NCI-H2196 treated with DMSO at 0.1 percent for 48 hours (cell line): ENCODE measurements around the gene ZNF516.

Experiments used
- DNase-seq: peaks from one replicate; lab custom pipeline; 2025; ENCODE audit not compliant: unreplicated experiment; lab: John Stamatoyannopoulos, UW

ZNF516 gene

DNA sequence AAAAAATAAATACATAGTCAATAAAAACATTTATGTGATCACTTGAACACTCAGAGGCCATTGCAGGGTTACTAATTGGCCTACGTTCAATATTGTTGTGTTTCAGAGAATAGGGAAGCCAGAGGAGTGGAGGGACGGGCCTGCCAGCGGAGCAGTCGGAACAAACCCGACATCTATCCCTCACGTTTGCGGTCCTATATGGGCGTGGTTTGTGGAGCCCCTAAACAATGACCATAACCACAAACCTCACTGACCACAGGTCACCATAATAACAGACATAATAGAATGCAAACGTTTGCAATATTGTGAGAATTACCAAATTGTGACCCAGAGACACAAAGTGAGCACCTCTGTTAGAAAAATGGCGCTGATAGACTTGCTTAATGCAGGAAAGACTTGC is 19.5 kb upstream of the ZNF516 start:
- DNase-seq, result no peak

DNA sequence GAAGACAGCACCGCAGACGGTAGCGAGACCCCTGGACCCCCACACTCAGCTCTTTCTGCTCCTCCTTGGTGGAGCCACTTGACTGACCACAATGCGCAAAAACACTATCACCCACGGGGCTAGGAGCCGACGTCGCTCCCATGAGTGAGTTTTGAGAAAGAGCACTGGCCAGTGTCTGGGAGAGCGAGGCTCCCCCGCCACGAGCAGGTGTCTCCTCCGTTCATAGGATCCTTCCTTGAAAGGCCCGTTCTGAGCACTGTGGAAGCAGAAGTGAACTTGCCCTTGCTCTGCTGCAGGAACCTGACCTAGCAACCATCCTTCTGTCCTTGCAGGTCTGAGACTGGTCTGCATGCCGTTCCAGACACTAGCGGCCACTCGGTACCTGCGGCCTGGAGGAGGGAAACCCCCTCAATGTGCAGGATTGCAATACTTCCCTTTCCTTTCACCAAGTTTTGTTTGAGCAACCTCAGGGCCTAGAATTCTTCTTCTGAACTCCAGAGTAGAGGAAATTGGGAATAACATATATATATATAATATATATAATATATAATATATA is 12.9 kb upstream of the ZNF516 start:
- no peak for DNase-seq

DNA sequence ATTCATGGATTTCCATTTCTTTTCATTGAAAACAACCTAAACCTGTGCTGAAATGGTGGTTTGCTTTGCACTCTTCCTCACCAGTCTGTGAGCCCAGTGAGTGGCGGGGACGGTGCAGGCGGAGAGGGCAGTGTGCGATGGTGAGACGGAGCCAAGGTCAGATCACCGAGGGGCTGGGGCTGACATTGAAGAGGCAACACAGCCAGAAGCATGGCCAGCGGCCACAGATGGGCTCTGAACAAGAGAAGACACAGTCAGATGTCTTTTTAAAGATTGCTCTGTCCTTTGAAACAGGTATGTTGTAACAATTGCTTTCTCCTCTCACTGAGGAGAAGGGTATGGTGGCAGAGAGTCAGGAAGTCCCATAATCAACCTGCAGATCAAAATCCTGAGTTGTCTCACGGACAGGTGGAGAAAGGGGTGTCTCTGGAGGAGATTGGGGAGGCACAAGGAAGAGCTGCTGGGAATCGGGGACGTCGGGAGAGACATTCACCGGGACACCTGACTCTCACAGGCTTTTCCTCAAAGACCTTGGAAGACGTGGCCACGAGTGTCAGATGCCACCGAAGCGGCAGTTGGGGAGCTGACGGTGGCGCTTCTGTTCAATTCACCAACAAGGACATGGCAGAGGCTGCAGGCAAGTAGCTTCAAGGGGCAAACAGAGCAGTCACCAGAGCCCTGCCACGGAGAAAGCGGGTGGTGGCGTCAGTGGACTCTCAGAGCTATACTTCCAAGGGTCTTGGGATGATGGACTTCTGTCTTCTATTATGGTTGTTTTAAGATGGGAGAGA is 12.1 kb upstream of the ZNF516 start:
- DNase-seq, result no peak

DNA sequence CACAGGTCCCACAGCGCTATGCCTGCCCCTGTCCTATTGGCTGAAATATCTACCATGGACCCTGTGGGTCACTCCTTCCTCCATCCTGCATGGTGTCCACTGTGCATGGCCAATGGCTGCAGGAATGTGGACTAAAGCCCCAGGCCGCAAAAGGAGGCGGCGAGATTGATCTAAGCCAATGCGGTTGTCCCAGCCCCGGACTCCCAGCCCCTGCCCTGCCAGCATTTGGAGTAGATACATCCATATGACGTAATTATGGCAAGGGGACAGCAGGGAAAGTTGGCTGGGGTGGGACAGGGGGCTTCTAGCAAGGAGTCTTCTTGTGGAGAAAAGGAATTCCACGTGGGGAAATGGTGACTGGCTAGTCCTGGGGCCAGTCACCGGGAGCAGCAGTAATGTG is 11.4 kb upstream of the ZNF516 start:
- no peak for DNase-seq

DNA sequence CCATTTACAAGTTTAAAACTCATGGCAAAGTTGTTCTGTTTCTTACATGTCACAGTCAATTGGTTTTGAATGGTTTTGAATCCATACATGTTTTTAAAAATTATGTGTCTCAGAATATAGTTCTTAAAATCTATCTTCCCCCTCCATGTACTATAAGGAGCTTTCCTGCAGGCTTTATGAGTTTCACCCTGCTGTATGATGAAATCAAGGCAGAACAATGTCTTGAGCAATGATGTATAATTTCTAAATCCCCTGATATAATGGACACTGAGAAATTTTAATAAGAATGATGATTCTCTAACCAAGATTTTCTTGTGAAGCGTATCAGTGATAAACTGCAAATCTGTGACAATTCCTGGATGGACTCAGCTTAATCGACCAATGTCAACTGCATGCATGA is 10.6 kb upstream of the ZNF516 start:
- DNase-seq, result no peak

DNA sequence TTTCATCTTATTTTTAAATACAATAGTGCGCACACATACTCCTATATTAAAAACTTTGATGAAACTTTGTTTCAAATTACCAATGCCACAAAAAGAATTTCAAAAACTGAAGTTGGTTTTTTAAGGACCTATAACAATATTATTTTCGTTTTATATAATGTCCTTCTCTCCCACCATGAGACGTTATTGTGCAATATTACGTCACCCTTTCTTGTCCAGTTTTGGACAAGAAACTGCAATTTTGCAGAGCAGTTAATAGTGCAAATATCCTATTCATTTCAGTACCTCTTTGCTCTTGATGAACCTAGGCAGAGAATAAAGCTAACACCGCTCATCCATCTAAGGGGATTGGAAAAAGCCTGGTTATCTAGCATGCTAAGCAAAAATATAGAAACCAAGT is 9.7 kb upstream of the ZNF516 start:
- DNase-seq, result no peak

DNA sequence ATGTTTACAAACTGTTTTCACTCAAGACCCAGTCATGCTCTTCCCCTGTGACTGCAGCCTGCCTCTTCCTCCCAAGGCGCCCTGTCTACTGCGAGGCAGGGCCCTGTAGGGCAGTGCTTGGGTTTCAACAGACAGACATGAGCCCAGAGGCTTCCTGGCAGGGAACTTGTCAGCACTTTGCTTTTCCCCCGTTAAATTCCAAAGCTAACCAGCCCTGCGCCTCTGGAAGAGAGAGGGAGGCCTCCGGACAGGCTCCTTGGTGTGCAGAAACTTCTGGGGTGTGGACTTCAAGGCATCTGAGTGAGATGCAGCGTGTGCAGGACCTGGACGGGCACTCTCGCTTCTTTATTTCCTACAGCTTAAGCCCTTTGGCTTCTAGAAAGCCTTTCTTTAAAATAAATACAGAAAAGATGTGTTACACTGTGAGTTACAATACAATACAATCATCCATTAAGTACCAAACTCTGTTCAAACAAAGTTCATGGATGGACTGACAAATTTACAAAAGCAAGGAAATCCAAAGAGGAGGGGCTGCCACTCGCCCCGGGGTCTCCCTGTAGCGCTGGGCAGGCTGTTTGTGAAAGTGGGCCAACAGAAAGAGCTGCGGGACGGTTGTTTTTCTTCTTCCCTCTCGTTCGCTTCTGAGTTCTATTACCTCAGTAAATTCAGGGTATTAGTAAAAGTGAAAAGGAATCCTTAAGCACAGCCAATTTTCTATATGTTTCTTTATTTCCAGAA is 8.8 kb upstream of the ZNF516 start:
- no peak for DNase-seq

DNA sequence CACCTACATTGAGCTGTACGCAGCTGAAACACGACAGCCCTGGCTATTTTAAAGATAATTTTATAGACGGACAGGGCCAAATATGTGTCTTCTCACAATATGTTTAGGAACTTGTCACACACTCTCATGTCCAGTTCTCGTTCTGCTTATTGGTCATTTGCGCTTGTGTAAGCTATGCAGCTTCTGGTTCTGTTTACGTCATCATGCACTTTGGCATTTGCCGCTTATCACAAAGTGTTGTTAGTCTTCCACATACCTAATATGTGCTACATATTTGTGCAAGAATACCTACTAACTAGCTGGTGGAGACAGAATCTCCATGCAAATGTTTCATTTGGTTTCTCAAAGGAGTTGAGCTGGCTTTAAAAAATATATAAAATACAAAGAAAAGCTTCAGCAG is 7.5 kb upstream of the ZNF516 start:
- no peak for DNase-seq

DNA sequence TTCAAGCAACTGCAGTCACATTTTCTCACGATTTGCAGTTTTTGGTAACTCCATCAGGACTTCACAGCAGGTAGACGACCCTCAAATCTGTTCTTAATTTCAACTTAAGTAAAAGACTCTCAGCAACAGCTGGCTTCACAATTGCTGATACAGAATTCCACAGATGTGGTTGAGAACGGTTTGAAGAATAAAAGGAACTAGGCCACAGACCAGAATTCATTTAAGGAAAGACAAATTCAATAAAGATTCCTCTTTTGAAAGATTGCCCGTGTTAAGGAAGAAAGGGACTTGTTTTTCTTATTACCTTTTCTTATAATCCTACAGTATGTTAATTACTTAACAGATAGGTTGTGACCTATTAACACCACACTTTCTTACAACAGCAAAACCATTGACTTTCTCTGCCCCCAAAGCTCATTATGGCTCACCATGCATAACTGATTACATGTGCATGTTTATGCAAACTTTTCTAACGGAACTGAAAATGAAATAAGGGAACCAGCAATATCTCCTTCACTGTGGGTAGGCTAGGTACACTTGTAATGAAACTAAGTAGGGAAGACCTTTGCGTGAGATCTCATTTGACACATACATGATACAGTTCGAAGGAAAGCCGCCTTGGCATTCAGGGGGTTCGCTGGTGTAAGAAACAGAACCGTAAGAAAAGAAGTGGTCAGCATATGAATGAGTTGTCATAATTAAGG is 4.7 kb upstream of the ZNF516 start:
- no peak for DNase-seq

DNA sequence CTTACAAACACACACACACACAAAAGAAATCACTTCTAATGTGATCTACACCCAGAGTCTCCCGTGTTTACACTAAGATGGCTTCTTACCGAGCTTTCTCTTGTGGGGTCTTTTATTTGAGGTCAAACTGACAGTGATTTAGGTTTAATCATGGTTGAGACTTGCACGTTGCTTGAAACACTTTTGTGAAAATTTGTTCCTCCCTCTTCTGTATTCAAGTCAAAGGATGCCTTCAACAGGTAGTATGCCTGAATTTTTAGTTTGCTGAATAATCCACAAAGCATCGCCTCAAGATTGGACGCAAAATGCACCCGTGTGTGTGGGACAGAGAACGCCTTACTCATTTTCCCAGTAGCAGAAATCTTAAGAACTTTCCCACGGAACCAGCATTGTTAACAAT is 4.0 kb upstream of the ZNF516 start:
- no peak for DNase-seq

DNA sequence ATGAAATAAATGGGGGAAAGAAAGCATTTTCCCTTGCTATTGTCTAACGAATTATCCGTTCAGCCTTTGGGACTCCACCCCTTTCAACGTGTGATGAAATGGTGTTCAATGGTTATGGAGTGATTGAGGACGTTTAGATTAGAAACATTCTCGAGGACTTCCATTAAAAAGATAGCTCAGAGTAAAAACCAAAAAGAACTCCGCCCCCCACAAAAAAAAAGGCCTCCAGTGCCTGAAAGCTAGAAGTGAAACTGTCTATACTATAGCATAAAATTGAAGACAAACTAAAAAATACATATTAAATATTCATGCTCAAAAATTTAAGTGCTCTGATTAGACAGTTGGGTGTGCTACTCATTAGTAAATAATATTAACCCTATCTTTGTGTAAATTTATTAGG is 3.0 kb upstream of the ZNF516 start:
- DNase-seq, result no peak

DNA sequence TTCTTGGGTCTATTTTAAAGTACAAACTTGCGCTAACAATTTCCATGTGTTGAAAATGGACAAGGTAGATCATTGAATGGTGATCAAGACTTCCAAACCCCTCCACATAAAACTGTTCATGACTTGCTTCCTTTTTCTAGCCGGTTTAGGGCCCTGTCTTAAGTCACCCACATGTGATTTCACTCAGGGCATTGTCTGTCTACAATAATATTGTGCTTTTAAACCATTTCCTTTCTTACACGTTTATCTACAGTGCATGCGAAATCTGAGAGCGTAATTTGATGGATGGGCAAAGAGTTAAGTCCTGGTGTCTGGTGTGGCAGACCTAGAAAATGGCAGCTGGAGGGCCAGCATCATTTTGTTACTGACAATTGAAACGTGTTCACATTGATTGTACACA is 2.0 kb upstream of the ZNF516 start:
- no peak for DNase-seq

DNA sequence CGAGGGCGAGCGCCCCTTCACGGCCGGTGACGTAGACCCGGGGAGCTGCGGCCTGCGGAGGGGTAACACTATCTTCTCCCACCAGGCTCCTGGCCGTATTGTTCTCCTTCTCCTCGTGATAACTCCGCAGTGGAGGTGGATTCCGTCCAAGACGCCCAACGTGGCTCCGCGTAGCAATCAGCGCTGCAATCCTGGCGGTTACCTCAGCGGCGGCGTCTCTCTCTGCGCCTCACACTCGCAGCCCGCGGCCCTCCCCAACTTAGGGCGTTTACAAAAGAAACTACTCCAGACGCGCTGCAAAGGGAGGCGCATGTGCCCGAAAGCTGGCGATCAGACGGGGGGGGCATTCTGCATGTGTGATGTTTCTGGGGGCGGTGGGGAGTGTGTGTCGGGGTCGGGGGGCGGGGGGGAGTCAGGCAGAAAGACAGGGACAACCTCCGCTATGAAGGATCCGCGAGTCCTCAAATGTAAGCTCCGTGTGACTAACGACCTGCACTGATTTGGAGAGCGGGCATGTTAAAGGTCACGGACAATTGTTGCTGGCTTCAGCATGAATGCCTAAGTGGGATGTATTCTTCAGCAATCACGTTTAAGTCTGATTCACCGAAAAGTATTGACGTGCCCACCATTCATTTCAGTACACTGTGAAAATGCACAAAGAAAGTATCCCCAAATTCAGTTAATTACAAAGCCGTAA is 1.3 kb upstream of the ZNF516 start:
- peak; percentile 43 for DNase-seq

DNA sequence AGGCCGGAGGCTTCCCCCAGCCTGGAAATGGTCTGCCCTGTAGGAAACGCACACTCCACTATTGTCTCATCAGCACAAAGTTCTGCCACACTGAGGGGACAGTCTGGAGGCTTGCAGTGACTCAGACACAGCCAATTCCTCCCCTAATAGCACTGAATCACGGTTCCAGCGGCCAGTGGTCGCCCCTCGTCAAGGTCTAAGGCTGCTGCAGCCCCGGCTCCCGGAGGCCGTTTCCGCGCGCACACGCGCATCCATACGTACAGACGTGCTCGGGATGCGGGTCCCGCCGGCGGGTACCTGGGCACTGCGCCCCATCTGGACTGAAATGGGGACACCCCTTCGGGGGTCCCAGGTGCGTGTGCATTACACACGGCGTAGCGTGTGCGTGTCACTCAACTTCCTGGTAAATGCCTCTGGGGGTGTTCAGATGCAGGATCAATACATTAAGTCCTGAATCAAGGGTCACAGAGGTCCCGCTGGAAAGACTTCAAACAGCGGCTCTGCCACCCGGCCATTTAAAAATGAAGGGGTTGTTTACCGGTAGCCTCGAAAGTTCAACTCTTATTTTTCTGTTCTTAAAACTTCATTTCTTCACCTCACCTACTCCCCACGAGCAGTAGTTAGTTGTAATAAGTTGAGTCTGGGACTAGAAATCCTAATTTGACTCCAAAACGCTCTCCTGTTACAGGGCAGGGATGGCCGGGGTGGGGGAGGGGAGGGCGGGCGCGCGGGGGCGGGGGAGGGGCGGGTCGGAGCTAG is 572 bp upstream of the ZNF516 start:
- DNase-seq, result peak; percentile 8

DNA sequence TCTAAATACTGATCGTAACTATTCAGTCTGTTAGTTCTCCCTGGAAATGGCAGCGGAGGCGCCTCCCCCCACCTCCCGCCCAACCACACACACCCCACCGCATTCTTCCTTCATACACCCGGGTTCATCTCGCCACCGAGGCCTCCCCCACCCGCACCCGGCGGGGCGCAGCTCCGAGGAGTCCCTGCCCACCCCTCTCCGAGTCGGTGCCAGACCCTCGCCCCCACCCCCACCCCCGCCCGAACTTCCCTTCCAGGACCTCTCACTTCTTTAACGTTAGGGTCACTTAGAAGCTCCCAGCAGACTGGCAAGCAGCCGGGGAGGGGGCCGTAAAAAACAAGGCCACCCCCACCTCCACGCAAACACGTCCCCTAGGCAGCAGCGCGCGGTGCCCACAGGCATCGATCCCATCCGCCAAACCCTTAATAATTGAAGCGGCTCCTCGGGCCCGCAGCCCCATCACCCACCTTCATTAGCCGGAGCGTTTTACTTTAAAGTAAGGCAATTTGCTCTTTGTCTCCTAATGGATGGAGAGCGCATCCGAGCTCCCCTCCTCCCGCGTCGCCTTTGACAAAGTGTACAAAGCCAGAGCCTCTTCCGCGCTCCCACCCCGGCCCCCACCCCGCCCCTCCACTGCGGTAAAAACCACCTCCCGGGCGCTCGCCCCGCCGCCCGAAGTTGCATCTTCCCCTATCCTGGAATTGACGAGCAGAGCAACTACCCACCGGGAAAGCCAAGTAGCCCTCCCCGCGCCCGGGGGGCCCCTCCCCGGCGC is 624 bp downstream of the ZNF516 start:
- DNase-seq, result peak; percentile 4

DNA sequence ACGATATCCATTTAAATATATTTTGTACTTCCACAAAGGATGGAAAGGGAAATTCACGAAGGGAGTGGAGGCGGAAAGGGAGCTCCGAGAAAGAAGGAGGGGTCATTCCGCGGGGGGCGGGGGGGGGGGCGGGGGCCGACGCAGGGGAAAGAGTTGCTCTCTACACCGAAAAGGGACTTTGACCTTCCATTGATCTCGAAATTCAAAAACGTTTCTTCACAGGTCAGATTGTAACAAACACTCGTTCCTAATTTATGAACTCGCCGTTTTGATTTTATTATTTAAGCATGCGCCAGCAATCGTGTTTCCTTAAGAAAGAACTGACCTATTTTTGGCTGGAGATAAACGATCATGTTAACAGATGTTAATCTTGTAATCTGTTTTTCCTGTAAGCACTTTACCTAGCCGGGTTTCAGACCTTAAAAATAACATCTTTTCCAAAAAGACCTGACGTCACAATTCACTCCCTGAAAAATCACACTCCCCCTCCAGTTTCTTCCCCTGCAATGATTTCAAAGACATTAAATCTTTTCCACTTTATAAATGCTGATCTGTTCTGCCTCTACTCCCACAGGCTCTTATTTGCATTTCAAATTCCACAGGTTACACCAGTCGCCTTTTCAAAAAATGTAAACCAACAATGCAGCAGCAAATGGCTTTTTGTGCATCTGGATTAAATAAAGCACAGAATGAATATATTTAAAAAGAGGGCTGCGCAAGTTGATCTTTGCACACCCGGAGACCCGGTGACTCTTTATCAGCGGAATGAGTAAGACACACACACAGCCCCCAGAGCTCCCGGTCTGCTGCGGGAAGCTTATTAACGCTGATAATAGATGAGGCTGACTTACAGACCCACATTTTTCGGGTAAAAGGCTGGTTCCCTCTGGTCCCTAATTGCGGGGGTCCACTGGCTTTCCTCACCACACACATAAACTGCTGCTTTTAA is 1.6 kb downstream of the ZNF516 start:
- DNase-seq, result peak; percentile 61

DNA sequence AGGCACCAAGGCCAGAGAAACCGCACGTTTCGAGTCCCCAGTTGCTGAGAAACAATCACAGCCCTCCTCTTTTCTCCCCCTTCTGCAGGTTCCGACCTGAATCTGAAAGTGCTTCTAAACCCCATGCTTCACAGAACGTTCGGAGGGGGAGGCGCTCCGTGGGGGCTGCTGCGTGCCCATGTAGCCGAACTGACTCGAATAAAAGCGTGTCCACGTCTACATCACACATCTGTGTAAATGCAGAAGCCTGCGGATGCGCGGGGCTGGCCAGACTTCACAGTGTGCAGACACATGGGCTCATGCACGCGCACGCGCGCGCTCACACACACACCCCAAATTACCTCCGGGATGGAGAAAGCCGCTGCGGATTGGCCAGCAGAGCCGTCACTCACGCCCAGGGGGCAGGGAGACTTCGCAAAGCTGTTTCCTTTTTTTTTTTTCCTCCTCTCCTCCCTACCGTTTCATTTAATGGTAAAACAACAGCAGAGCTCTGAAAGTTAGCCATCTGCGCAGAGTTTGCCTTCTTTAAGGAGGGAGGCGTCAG is 2.3 kb downstream of the ZNF516 start:
- DNase-seq, result peak; percentile 81
